ENCODE results near the gene RBX1.

The RBX1 gene

GRCh38 chr22:40976866-40977700 is 25.9 kb downstream of the RBX1 start:
- no peak for TF ChIP-seq FOXP2 (optimal IDR thresholded peaks at IDR 0.05; ENCODE audit: control extremely low read depth, extremely low read length, insufficient read depth)
- TF ChIP-seq POLR2AphosphoS5 (IDR thresholded peaks at IDR 0.05; ENCODE audit: borderline replicate concordance, low read depth, low read length) = no peak
- TF ChIP-seq EZH2 (IDR thresholded peaks at IDR 0.05) = no peak
- H3K9ac ChIP-seq (ENCODE audit: insufficient read length) = no peak overlapping the region

GRCh38 chr22:40979198-40979597 is 28.0 kb downstream of the RBX1 start:
- no peaks in the 10 kb centered on the region for H3K36me3 ChIP-seq (ENCODE audit: insufficient read depth, low read length)
- H3K4me3 ChIP-seq = no peak overlapping the region
- no peak overlapping the region for H3K9ac ChIP-seq (ENCODE audit: insufficient read length)
- TF ChIP-seq POLR2AphosphoS5 (IDR thresholded peaks at IDR 0.05; ENCODE audit: borderline replicate concordance, low read depth, low read length) = no peak
- no peak for TF ChIP-seq EZH2 (IDR thresholded peaks at IDR 0.05)
- TF ChIP-seq FOXP2 (optimal IDR thresholded peaks at IDR 0.05; ENCODE audit: control extremely low read depth, extremely low read length, insufficient read depth) = no peak
- H3K27ac ChIP-seq = no peak overlapping the region
- DNase-seq (ENCODE audit: low read depth, low spot score) = no peak
- no peaks in the 10 kb centered on the region for H3K9me3 ChIP-seq (ENCODE audit: low read depth, low read length)

More at GRCh38 chr22:40976866-40977700, 25.9 kb downstream of the RBX1 start:
- H3K27ac ChIP-seq = no peak overlapping the region; the same call in 1 of the 2 replicates
- H3K9me3 ChIP-seq (ENCODE audit: low read depth, low read length) = no peaks in the 10 kb centered on the region
- no peak overlapping the region for H3K4me3 ChIP-seq
- peaks cover 11% of the 10 kb centered on the region; the same call in 1 of the 2 replicates for H3K36me3 ChIP-seq (ENCODE audit: insufficient read depth, low read length)
- DNase-seq (ENCODE audit: low read depth, low spot score) = no peak

- H3K9ac ChIP-seq (ENCODE audit: insufficient read length) = no peak overlapping the region
- TF ChIP-seq FOXP2 (optimal IDR thresholded peaks at IDR 0.05; ENCODE audit: control extremely low read depth, extremely low read length, insufficient read depth) = no peak
- TF ChIP-seq POLR2AphosphoS5 (IDR thresholded peaks at IDR 0.05; ENCODE audit: borderline replicate concordance, low read depth, low read length) = no peak
- TF ChIP-seq EZH2 (IDR thresholded peaks at IDR 0.05) = no peak
- no peak for DNase-seq (ENCODE audit: low read depth, low spot score)
- H3K4me3 ChIP-seq = no peak overlapping the region
- no peak overlapping the region for H3K27ac ChIP-seq
- H3K9me3 ChIP-seq (ENCODE audit: low read depth, low read length) = no peaks in the 10 kb centered on the region
- H3K36me3 ChIP-seq (ENCODE audit: insufficient read depth, low read length) = no peaks in the 10 kb centered on the region
These were observed 28.7 kb downstream of the RBX1 start for GRCh38 chr22:40979871-40980270.

GRCh38 chr22:40982482-40983385 is 31.6 kb downstream of the RBX1 start:
- no peak for TF ChIP-seq EZH2 (IDR thresholded peaks at IDR 0.05)
- no peak for TF ChIP-seq FOXP2 (optimal IDR thresholded peaks at IDR 0.05; ENCODE audit: control extremely low read depth, extremely low read length, insufficient read depth)
- no peak overlapping the region for H3K9ac ChIP-seq (ENCODE audit: insufficient read length)
- H3K9me3 ChIP-seq (ENCODE audit: low read depth, low read length) = no peaks in the 10 kb centered on the region
- H3K36me3 ChIP-seq (ENCODE audit: insufficient read depth, low read length) = no peaks in the 10 kb centered on the region
- H3K4me3 ChIP-seq = no peak overlapping the region
- no peak for DNase-seq (ENCODE audit: low read depth, low spot score)
- H3K27ac ChIP-seq = no peak overlapping the region

- H3K4me3 ChIP-seq = no peak overlapping the region
- no peak for TF ChIP-seq EZH2 (IDR thresholded peaks at IDR 0.05)
- H3K27ac ChIP-seq = no peak overlapping the region
- H3K9ac ChIP-seq (ENCODE audit: insufficient read length) = no peak overlapping the region
- DNase-seq (ENCODE audit: low read depth, low spot score) = no peak
- no peaks in the 10 kb centered on the region for H3K9me3 ChIP-seq (ENCODE audit: low read depth, low read length)
- H3K36me3 ChIP-seq (ENCODE audit: insufficient read depth, low read length) = no peaks in the 10 kb centered on the region
These were observed 40.1 kb downstream of the RBX1 start for GRCh38 chr22:40991298-40991697.

GRCh38 chr22:40995821-40996220 is 44.6 kb downstream of the RBX1 start:
- Histone ChIP-seq H3K9me3 (ENCODE audit: low read depth, low read length) (no peaks in the 10 kb centered on the region), H3K27ac (no peak overlapping the region), H3K36me3 (ENCODE audit: insufficient read depth, low read length) (no peaks in the 10 kb centered on the region), H3K9ac (ENCODE audit: insufficient read length) (no peak overlapping the region), H3K4me3 (no peak overlapping the region)
- DNase-seq (ENCODE audit: low read depth, low spot score) = no peak
- TF ChIP-seq EZH2 (IDR thresholded peaks at IDR 0.05) (no peak), POLR2AphosphoS5 (IDR thresholded peaks at IDR 0.05; ENCODE audit: borderline replicate concordance, low read depth, low read length) (no peak), FOXP2 (optimal IDR thresholded peaks at IDR 0.05; ENCODE audit: control extremely low read depth, extremely low read length, insufficient read depth) (no peak)

- no peak for DNase-seq (ENCODE audit: low read depth, low spot score)
- no peak overlapping the region for H3K4me3 ChIP-seq
- no peak overlapping the region for H3K27ac ChIP-seq
- H3K9me3 ChIP-seq (ENCODE audit: low read depth, low read length) = no peaks in the 10 kb centered on the region
- no peaks in the 10 kb centered on the region for H3K36me3 ChIP-seq (ENCODE audit: insufficient read depth, low read length)
- TF ChIP-seq FOXP2 (optimal IDR thresholded peaks at IDR 0.05; ENCODE audit: control extremely low read depth, extremely low read length, insufficient read depth) (no peak), EZH2 (IDR thresholded peaks at IDR 0.05) (no peak)
- H3K9ac ChIP-seq (ENCODE audit: insufficient read length) = no peak overlapping the region
These were observed 46.3 kb downstream of the RBX1 start for GRCh38 chr22:40997520-40997919.

GRCh38 chr22:41000040-41000565 is 48.9 kb downstream of the RBX1 start:
- no peak overlapping the region for H3K4me3 ChIP-seq
- no peaks in the 10 kb centered on the region for H3K36me3 ChIP-seq (ENCODE audit: insufficient read depth, low read length)
- no peaks in the 10 kb centered on the region for H3K9me3 ChIP-seq (ENCODE audit: low read depth, low read length)
- TF ChIP-seq POLR2AphosphoS5 (IDR thresholded peaks at IDR 0.05; ENCODE audit: borderline replicate concordance, low read depth, low read length) = no peak
- no peak for TF ChIP-seq FOXP2 (optimal IDR thresholded peaks at IDR 0.05; ENCODE audit: control extremely low read depth, extremely low read length, insufficient read depth)
- TF ChIP-seq EZH2 (IDR thresholded peaks at IDR 0.05) = no peak
- no peak overlapping the region for H3K27ac ChIP-seq
- DNase-seq (ENCODE audit: low read depth, low spot score) = no peak
- H3K9ac ChIP-seq (ENCODE audit: insufficient read length) = no peak overlapping the region

Data from SK-N-MC (cell line).